ENCODE results near the gene PDE4D.

Gene PDE4D

GRCh38 chr5:59783264-59783663 is 110.3 kb downstream of the PDE4D start:
- H3K9me3 ChIP-seq (replicated peaks in 1 of 11): no peaks in the 10 kb centered on the region
- no peak overlapping the region for H3K27ac ChIP-seq

GRCh38 chr5:59782856-59783255 is 110.7 kb downstream of the PDE4D start:
- Histone ChIP-seq H3K9ac (no peak overlapping the region), H3K27ac (no peak overlapping the region), H3K4me3 (no peak overlapping the region), H4K20me1 (no peaks in the 10 kb centered on the region), H3K27me3 (no peaks in the 10 kb centered on the region), H3K4me2 (no peak overlapping the region), H3K36me3 (no peaks in the 10 kb centered on the region), H3K9me3 (replicated peaks in 1 of 11) (no peaks in the 10 kb centered on the region), H3K4me1 (no peaks in the 10 kb centered on the region)
- TF ChIP-seq Cebpa-rat (IDR thresholded peaks at IDR 0.05): no peak

More at GRCh38 chr5:59783264-59783663, 110.3 kb downstream of the PDE4D start:
- no peak overlapping the region for H3K4me3 ChIP-seq
- no peaks in the 10 kb centered on the region for H3K36me3 ChIP-seq
- no peak overlapping the region for H3K4me2 ChIP-seq
- H3K4me1 ChIP-seq: no peaks in the 10 kb centered on the region
- H3K9ac ChIP-seq: no peak overlapping the region
- no peak for TF ChIP-seq Cebpa-rat (IDR thresholded peaks at IDR 0.05)
- H3K27me3 ChIP-seq: no peaks in the 10 kb centered on the region
- H4K20me1 ChIP-seq: no peaks in the 10 kb centered on the region

GRCh38 chr5:59779453-59779852 is 114.1 kb downstream of the PDE4D start:
- H3K4me2 ChIP-seq: no peak overlapping the region
- H3K36me3 ChIP-seq: no peaks in the 10 kb centered on the region
- H3K27ac ChIP-seq: no peak overlapping the region
- no peaks in the 10 kb centered on the region for H3K9me3 ChIP-seq (replicated peaks in 1 of 11)
- H4K20me1 ChIP-seq: no peaks in the 10 kb centered on the region
- H3K4me3 ChIP-seq: no peak overlapping the region
- no peak for TF ChIP-seq Cebpa-rat (IDR thresholded peaks at IDR 0.05)
- no peaks in the 10 kb centered on the region for H3K4me1 ChIP-seq
- H3K27me3 ChIP-seq: no peaks in the 10 kb centered on the region
- no peak overlapping the region for H3K9ac ChIP-seq

GRCh38 chr5:59777028-59777427 is 116.5 kb downstream of the PDE4D start:
- Histone ChIP-seq H3K36me3 (no peaks in the 10 kb centered on the region), H3K4me2 (no peak overlapping the region), H3K4me1 (no peaks in the 10 kb centered on the region), H3K9ac (no peak overlapping the region), H3K27ac (no peak overlapping the region), H3K4me3 (no peak overlapping the region), H3K9me3 (replicated peaks in 1 of 11) (no peaks in the 10 kb centered on the region), H4K20me1 (no peaks in the 10 kb centered on the region), H3K27me3 (no peaks in the 10 kb centered on the region)
- no peak for TF ChIP-seq Cebpa-rat (IDR thresholded peaks at IDR 0.05)

GRCh38 chr5:59773294-59773693 is 120.2 kb downstream of the PDE4D start:
- no peaks in the 10 kb centered on the region for H3K9me3 ChIP-seq (replicated peaks in 1 of 11)
- no peak overlapping the region for H3K9ac ChIP-seq
- no peak overlapping the region for H3K4me3 ChIP-seq
- H3K36me3 ChIP-seq: no peaks in the 10 kb centered on the region
- H3K27ac ChIP-seq: no peak overlapping the region
- TF ChIP-seq Cebpa-rat (IDR thresholded peaks at IDR 0.05): no peak
- peaks cover 0 to 5% (median 4%) of the 10 kb centered on the region in 11 experiments; a peak in 8 of 22 replicates for H3K27me3 ChIP-seq
- no peaks in the 10 kb centered on the region for H4K20me1 ChIP-seq
- peaks cover 0 to 9% (median 2%) of the 10 kb centered on the region in 10 experiments; a peak in 8 of 20 replicates for H3K4me1 ChIP-seq
- H3K4me2 ChIP-seq: no peak overlapping the region

- TF ChIP-seq Cebpa-rat (IDR thresholded peaks at IDR 0.05): no peak
- Histone ChIP-seq H3K4me2 (no peak overlapping the region), H3K27me3 (peaks cover 0 to 10% (median 8%) of the 10 kb centered on the region in 11 experiments; a peak in 8 of 22 replicates), H4K20me1 (no peaks in the 10 kb centered on the region), H3K36me3 (no peaks in the 10 kb centered on the region), H3K4me3 (no peak overlapping the region), H3K27ac (no peak overlapping the region), H3K9me3 (replicated peaks in 1 of 11) (no peaks in the 10 kb centered on the region), H3K4me1 (peaks cover 0 to 9% (median 2%) of the 10 kb centered on the region in 10 experiments; a peak in 8 of 20 replicates), H3K9ac (no peak overlapping the region)
Measured at GRCh38 chr5:59772757-59773156, 120.8 kb downstream of the PDE4D start.

- no peaks in the 10 kb centered on the region for H3K36me3 ChIP-seq
- no peak overlapping the region for H3K4me2 ChIP-seq
- H3K9ac ChIP-seq: no peak overlapping the region
- no peaks in the 10 kb centered on the region for H4K20me1 ChIP-seq
- peaks cover 0 to 11% (median 8%) of the 10 kb centered on the region in 11 experiments; a peak in 8 of 22 replicates for H3K27me3 ChIP-seq
- no peaks in the 10 kb centered on the region for H3K9me3 ChIP-seq (replicated peaks in 1 of 11)
- peaks cover 0 to 9% (median 2%) of the 10 kb centered on the region in 10 experiments; a peak in 8 of 20 replicates for H3K4me1 ChIP-seq
- no peak overlapping the region for H3K27ac ChIP-seq
- no peak for TF ChIP-seq Cebpa-rat (IDR thresholded peaks at IDR 0.05)
- H3K4me3 ChIP-seq: no peak overlapping the region
Measured at GRCh38 chr5:59772206-59772605, 121.3 kb downstream of the PDE4D start.

GRCh38 chr5:59770953-59771352 is 122.6 kb downstream of the PDE4D start:
- Histone ChIP-seq H4K20me1 (no peaks in the 10 kb centered on the region), H3K4me3 (no peak overlapping the region), H3K4me2 (no peak overlapping the region), H3K4me1 (peaks cover 0 to 9% (median 2%) of the 10 kb centered on the region in 10 experiments; a peak in 8 of 20 replicates), H3K27ac (no peak overlapping the region), H3K9ac (no peak overlapping the region), H3K36me3 (no peaks in the 10 kb centered on the region), H3K27me3 (peaks cover 0 to 11% (median 8%) of the 10 kb centered on the region in 11 experiments; a peak in 8 of 22 replicates), H3K9me3 (replicated peaks in 1 of 11) (no peaks in the 10 kb centered on the region)
- TF ChIP-seq Cebpa-rat (IDR thresholded peaks at IDR 0.05): no peak

GRCh38 chr5:59769832-59770231 is 123.7 kb downstream of the PDE4D start:
- no peaks in the 10 kb centered on the region for H3K9me3 ChIP-seq (replicated peaks in 1 of 11)
- no peak overlapping the region for H3K9ac ChIP-seq
- H3K27ac ChIP-seq: no peak overlapping the region
- no peak for TF ChIP-seq Cebpa-rat (IDR thresholded peaks at IDR 0.05)
- no peak overlapping the region for H3K4me2 ChIP-seq
- no peaks in the 10 kb centered on the region for H4K20me1 ChIP-seq
- no peaks in the 10 kb centered on the region for H3K36me3 ChIP-seq
- H3K4me3 ChIP-seq: no peak overlapping the region
- H3K27me3 ChIP-seq: peaks cover 0 to 11% (median 8%) of the 10 kb centered on the region in 11 experiments; a peak in 8 of 22 replicates
- H3K4me1 ChIP-seq: peaks cover 0 to 9% (median 2%) of the 10 kb centered on the region in 10 experiments; a peak in 8 of 20 replicates

- no peaks in the 10 kb centered on the region for H4K20me1 ChIP-seq
- peaks cover 0 to 9% (median 2%) of the 10 kb centered on the region in 10 experiments; a peak in 8 of 20 replicates for H3K4me1 ChIP-seq
- peak overlapping the region in 4 of 11 experiments; percentile 8 to 47 (median 34); a peak in 8 of 22 replicates for H3K4me2 ChIP-seq
- H3K9me3 ChIP-seq (replicated peaks in 1 of 11): no peaks in the 10 kb centered on the region
- H3K9ac ChIP-seq: no peak overlapping the region
- H3K27me3 ChIP-seq: peaks cover 0 to 11% (median 8%) of the 10 kb centered on the region in 11 experiments; a peak in 8 of 22 replicates
- H3K4me3 ChIP-seq: no peak overlapping the region
- TF ChIP-seq Cebpa-rat (IDR thresholded peaks at IDR 0.05): no peak
- no peak overlapping the region for H3K27ac ChIP-seq
- H3K36me3 ChIP-seq: no peaks in the 10 kb centered on the region
Measured at GRCh38 chr5:59769041-59769360, 124.5 kb downstream of the PDE4D start.

Measured in BLaER1 treated with 17β-estradiol and CSF1 and Interleukin-3, amounts not matched to agents 10 nM and 100 nM (cell line).